ENCODE results near the gene FURIN. TPM values are rescaled to one million over a fixed set of nuclear protein-coding genes. Genes with fewer than 3 reads are reported as not detected.
"Not testable (repeated sequence)": the region's sequence is repeated elsewhere in the genome, so short reads cannot be mapped to it uniquely, and the experiment has no call there.

The FURIN gene
- total and polyA plus RNA-seq, 2 of the 4 experiments (the other 2 are of a cell fraction) = 34.8 to 54.3 TPM

DNA sequence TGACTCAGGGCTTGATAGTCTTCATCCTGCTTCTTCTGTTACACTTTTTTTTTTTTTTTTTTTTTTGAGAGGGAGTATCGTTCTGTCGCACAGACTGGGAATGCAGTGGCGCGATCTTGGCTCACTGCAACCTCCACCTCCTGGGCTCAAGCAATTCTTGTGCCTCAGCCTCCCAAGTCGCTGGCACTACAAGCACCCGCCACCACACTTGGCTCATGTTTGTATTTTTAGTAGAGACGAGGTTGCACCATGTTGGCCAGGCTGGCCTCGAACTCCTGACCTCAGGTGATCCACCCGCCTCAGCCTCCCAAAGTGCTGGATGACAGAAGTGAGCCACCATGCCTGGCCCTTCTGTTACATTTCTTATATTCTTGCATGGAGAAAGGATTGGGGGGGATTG is 6.6 kb downstream of the FURIN start:
- H3K27me3 ChIP-seq (ENCODE audit: control insufficient read depth, insufficient read depth, low read length); H2BK15ac ChIP-seq (ENCODE audit: low read depth, low read length); CTCF ChIA-PET; H2AK9ac ChIP-seq (replicated peaks; ENCODE audit: low read depth, low read length, poor library complexity); H2AK5ac ChIP-seq (ENCODE audit: low read depth, low read length); H3K27ac ChIP-seq (ENCODE audit: insufficient read depth, low read length); H3K14ac ChIP-seq (replicated peaks; ENCODE audit: low read depth, low read length); H3K56ac ChIP-seq (ENCODE audit: extremely low read depth, insufficient read depth, low read length); H3K9ac ChIP-seq (ENCODE audit: low read depth, low read length); DNase-seq; H2BK120ac ChIP-seq (ENCODE audit: low read depth, low read length); H3K9me3 ChIP-seq (ENCODE audit: control insufficient read depth, insufficient read depth, low read length); H4K91ac ChIP-seq (ENCODE audit: insufficient read depth, low read depth, low read length); H4K8ac ChIP-seq (ENCODE audit: low read depth in 2 of 2, low read length in 2 of 2); H3K4ac ChIP-seq (ENCODE audit: low read depth, low read length); H3K4me3 ChIP-seq (ENCODE audit: insufficient read depth, low read depth, low read length); dilution Hi-C loops (cut with HindIII; ENCODE audit: low sequenced_read_pairs, unreplicated experiment); ATAC-seq (ENCODE audit: low read depth); H4K5ac ChIP-seq (ENCODE audit: low read depth, low read length); BruUV-seq (replicated peaks); H3K23ac ChIP-seq (ENCODE audit: low read depth, low read length); H3K9me1 ChIP-seq (ENCODE audit: insufficient read depth, low read length); POLR2A ChIA-PET (ENCODE audit: unreplicated experiment); H2BK5ac ChIP-seq (ENCODE audit: low read depth, low read length, poor library complexity, severe bottlenecking); H2BK20ac ChIP-seq (ENCODE audit: low read depth, low read length); H3K4me2 ChIP-seq (ENCODE audit: low read depth, low read length); H2AFZ ChIP-seq (replicated peaks; ENCODE audit: low read length, poor library complexity); H3K18ac ChIP-seq (ENCODE audit: low read depth, low read length): not testable (repeated sequence)
- Histone ChIP-seq H3K4me1 (ENCODE audit: control insufficient read depth, insufficient read depth, low read length) (peaks cover 25% of the 10 kb centered on the region), H3K36me3 (ENCODE audit: control insufficient read depth, insufficient read depth, low read length) (peaks cover 41% of the 10 kb centered on the region), H3K79me1 (ENCODE audit: low read depth in 1 of 2, low read length in 2 of 2) (peaks cover 17 to 56% of the 10 kb centered on the region in 2 experiments), H4K20me1 (ENCODE audit: insufficient read depth, low read length) (peaks cover 20% of the 10 kb centered on the region)
- intact Hi-C loops (cut with micrococcal nuclease) (loop anchor here (5.0 kb wide), 2 partner anchors 158 to 228 kb away; partner anchors contain the start of gene BLM), in situ Hi-C loops (cut with MboI; ENCODE audit: low sequenced_read_pairs) (loop anchor here (25.0 kb wide), 1 partner anchor 563 kb away; no protein-coding TSS in a partner anchor)
- WGBS, 2 experiments (ENCODE audit: extremely low coverage in 2 of 2, insufficient read length in 1 of 2) = no CpG with 5 or more reads among the region's 9 CpGs

All from IMR-90 (cell line).